GM13976 (cell line): ENCODE measurements around the gene BICRA.

Experiments
- DNase-seq: peaks from one replicate; pipeline ENCODE4 v3.0.0; 2012; ENCODE audit warnings: low spot score
- in situ Hi-C: fragments of 300-500 bp; cut with MboI; formaldehyde crosslinking; loops from one replicate; pipeline ENCODE4 v1.12.0; 2022; ENCODE audit warnings: low sequenced_read_pairs, mixed read lengths, inconsistent platforms; ENCODE audit not compliant: unreplicated experiment
- TF ChIP-seq, protein P1 (sequence below): IDR thresholded peaks from 2 replicates; pipeline ENCODE4 v1.5.1; 2012; ENCODE audit warnings: borderline replicate concordance, mild to moderate bottlenecking; ENCODE audit not compliant: insufficient read depth; ENCODE audit errors: extremely low read depth, missing control alignments, control extremely low read depth

The BICRA gene

DNA sequence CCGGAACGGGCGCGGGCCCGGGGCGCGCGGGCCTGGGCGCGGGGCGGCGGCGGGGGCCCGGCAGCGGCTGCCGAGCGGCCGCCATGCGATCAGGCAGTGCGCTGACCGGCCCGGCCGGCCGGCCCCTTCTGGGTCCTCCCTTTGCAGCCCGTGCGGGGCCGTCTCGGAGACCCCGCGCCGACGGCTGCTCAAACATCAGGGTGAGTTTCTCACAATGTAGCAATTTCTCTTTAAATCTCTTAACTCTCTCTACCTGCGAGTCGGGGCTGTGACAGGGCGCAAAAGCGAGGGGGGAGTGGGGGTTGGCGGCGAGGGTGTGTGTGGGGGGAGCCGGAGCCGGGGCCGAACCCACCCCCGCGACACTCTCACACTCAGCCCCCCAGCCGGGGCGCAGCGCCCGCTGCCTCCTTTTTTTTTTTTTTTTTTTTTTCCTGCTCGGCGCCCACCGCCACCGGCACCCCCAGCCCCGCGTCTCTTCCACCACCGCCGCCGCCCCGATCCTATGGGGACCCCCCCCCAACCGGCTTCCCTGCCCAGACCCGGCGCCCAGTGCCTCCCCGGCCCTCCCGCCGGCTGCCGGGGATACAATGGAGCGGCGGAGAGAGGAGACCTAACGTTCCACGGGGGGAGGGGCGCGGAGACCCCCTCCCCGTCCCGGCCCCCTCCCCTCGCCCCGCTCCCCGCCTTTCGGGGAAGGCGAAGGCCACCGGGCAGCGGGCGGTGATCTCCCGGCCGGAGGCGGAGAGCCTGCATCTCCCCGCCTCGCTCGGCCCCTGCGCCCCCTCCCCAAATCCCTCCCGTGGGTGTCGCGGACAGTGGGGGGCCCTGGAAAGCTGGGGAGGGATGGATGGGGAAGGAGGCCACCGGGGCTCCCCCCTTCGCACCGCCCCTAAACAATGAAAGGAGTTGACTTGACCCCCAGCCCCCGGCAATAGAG is at the start of gene BICRA:
TSS of gene BICRA (plus strand) at position 166 of the 937 bp plus-strand sequence. CDS start 64,441 bp downstream, outside the sequence.
- TF ChIP-seq, protein P1, sequence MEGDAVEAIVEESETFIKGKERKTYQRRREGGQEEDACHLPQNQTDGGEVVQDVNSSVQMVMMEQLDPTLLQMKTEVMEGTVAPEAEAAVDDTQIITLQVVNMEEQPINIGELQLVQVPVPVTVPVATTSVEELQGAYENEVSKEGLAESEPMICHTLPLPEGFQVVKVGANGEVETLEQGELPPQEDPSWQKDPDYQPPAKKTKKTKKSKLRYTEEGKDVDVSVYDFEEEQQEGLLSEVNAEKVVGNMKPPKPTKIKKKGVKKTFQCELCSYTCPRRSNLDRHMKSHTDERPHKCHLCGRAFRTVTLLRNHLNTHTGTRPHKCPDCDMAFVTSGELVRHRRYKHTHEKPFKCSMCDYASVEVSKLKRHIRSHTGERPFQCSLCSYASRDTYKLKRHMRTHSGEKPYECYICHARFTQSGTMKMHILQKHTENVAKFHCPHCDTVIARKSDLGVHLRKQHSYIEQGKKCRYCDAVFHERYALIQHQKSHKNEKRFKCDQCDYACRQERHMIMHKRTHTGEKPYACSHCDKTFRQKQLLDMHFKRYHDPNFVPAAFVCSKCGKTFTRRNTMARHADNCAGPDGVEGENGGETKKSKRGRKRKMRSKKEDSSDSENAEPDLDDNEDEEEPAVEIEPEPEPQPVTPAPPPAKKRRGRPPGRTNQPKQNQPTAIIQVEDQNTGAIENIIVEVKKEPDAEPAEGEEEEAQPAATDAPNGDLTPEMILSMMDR: no peak
- in situ Hi-C loops: no loop called here
- DNase-seq: peak; percentile 89

DNA sequence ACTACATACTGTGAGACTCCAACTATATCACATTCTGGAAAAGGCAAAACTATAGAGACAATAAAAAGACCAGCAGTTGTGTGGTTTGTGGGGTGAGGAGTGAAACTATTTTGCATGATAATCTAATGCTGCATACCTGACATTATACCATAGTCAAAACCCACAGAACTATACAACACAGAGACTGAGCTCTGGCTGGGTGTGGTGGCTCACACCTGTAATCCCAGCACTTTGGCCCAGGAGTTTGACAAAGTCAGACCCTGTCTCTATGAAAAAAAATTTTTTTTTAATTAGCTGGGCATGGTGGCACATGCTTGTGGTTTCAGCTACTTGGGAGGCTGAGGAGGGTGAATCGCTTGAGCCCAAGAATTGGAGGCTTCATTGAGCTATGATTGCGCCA is 47.9 kb upstream of the BICRA start:
- TF ChIP-seq, protein P1: no peak
- no peak for DNase-seq
- in situ Hi-C loops: no loop called here

DNA sequence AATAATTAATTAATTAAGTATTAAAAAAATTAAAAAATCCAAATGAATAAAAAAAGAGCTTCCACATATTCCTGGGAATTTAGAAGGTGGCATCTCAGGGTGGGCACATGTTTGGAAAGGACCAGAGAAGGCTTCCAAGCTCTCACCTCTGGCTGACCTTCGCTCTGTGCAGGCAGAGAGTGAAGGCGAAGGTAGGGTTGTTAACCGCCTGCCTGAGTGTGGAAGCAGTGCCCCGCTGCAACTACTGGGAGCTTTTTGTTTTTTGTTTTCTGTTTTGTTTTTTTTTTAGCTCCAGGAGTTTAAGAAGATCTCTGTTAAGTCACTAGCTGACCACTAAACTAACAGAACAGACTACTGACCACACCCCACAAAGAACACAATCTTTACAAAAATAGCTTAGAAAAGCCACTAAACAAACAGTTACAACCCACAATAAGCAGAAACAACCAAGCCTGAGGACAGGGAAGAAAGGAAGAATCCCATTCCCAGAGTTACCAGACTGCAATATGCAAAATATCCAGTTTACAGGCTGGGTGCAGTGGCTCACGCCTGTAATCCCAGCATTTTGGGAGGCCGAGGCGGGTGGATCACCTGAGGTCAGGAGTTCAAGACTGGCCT is 47.4 kb upstream of the BICRA start:
- DNase-seq: no peak
- in situ Hi-C loops: no loop called here
- TF ChIP-seq, protein P1: no peak

DNA sequence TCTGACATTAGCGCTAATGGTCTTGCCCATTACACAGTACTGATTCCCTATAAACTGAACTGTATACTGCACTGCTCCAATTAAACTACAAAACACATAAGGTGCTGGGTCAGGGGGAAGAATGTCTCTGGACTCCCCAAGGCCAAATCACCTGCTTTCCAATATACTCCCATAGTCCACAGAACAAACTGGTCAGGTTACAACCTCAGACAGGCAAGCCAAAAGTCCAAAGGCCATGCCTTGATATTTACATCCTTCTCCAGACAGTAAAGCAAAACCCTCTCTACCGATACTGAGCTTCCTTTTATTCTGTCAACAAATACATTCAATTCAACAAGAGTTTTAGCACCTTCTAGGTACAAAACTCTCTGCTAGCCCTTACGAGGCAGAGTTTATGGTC is 44.9 kb upstream of the BICRA start:
- in situ Hi-C loops: no loop called here
- no peak for DNase-seq
- TF ChIP-seq, protein P1: no peak

DNA sequence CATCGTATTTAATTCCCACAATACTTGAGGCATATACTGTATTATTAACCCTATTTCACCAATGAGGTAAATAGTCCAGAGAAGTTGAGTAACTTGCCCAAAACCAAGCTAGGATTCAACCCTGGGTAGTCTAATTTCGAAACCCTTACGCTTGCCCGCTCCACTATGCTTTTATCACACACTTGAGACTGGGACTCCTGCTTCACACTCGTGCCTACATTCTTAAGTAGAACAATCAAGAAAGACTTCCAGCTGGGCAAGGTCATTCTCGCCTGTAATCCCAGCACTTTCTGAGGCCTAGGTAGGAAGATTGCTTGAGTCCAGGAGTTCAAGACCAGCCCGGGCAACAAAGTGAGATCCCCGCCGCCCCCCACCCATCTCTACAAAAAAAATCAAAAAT is 39.6 kb upstream of the BICRA start:
- in situ Hi-C loops: no loop called here
- TF ChIP-seq, protein P1: no peak

DNA sequence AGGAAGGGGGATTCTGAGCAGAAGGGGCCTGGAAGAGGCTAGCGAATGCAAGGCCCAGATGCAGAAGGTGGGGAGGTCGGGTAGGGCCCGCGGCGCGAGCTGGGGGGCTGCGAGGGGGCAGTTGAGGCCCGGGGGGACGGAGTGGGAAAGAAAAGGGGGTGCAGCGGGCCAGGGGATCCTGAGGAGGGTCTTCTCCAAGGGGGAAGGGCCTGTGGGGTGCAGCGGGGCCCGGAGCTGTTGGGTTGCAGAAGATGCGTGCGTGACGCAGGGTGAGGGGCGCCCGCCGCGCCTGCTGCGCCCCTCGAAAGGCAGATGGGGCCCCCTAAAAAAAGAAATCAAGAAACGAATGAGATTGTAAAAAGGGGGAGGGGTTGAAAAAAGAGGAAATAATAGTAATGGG is 36.3 kb upstream of the BICRA start:
- no peak for DNase-seq
- TF ChIP-seq, protein P1: no peak

More for the DNA sequence above, 39.6 kb upstream of the BICRA start:
- DNase-seq: no peak

More for the DNA sequence above, 36.3 kb upstream of the BICRA start:
- in situ Hi-C loops: no loop called here
